Endodermal cell (in vitro differentiated cells): Measurements from ENCODE around the gene SLC30A1. TPM values are rescaled to one million over a fixed set of nuclear protein-coding genes. Genes with fewer than 3 reads are reported as not detected.

Experiments
- DNase-seq: peaks from one replicate; pipeline ENCODE4 v3.0.0-alpha.2; 2017
- H3K27ac ChIP-seq: 2 replicates; pipeline ENCODE4 v1.5.1; 2013; ENCODE audit warnings: mild to moderate bottlenecking, low read depth, low read length, moderate library complexity
- H3K27me3 ChIP-seq: 2 replicates; pipeline ENCODE4 v1.6.1; 2013; ENCODE audit warnings: mild to moderate bottlenecking, low read length, moderate library complexity; ENCODE audit not compliant: insufficient read depth, control insufficient read depth, poor library complexity, severe bottlenecking
- H3K36me3 ChIP-seq: 2 replicates; pipeline ENCODE4 v1.7.0; 2013; ENCODE audit warnings: mild to moderate bottlenecking, low read length, moderate library complexity; ENCODE audit not compliant: control insufficient read depth, insufficient read depth
- H3K4me1 ChIP-seq: one replicate; pipeline ENCODE4 v1.7.0; 2013; ENCODE audit warnings: low read length; ENCODE audit not compliant: control insufficient read depth, insufficient read depth
- H3K4me3 ChIP-seq: 2 replicates; pipeline ENCODE4 v1.5.1; 2013; ENCODE audit warnings: mild to moderate bottlenecking, low read length, moderate library complexity
- H3K9ac ChIP-seq: 2 replicates; pipeline ENCODE4 v1.6.1; 2013; ENCODE audit warnings: mild to moderate bottlenecking, low read length, moderate library complexity; ENCODE audit not compliant: poor library complexity, severe bottlenecking; ENCODE audit errors: extremely low read depth
- H3K9me3 ChIP-seq: 2 replicates; pipeline ENCODE4 v1.6.1; 2013; ENCODE audit warnings: mild to moderate bottlenecking, low read length, moderate library complexity; ENCODE audit not compliant: control insufficient read depth
- H3K27ac Mint-ChIP-seq: 2 replicates; pipeline ENCODE4 v1.8.0; 2020; ENCODE audit warnings: mixed read lengths
- H3K27me3 Mint-ChIP-seq: 2 replicates; pipeline ENCODE4 v1.8.0; 2021; ENCODE audit warnings: mild to moderate bottlenecking, mixed read lengths; ENCODE audit not compliant: insufficient read depth
- H3K36me3 Mint-ChIP-seq: 2 replicates; pipeline ENCODE4 v1.8.0; 2020; ENCODE audit warnings: low read depth, mixed read lengths
- H3K4me1 Mint-ChIP-seq: 2 replicates; pipeline ENCODE4 v1.8.0; 2020; ENCODE audit warnings: mixed read lengths
- H3K4me3 Mint-ChIP-seq: 2 replicates; pipeline ENCODE4 v1.8.0; 2020; ENCODE audit warnings: mild to moderate bottlenecking, moderate library complexity, mixed read lengths
- H3K9me3 Mint-ChIP-seq: 2 replicates; pipeline ENCODE4 v1.8.0; 2020; ENCODE audit warnings: mild to moderate bottlenecking, mixed read lengths
- CTCF ChIP-seq: fragments of 200-600 bp; sonication (generic); conservative IDR thresholded peaks from 2 replicates; pipeline ENCODE4 v1.5.0; 2021; ENCODE audit warnings: antibody characterized with exemption, mild to moderate bottlenecking
- WGBS, 2 experiments: methylation state at CpG; one replicate each; pipeline versions ENCODE4 v1.1.5 to v1.1.7; 2013; ENCODE audit warnings: missing lambda C conversion rate in 2 of 2, mixed read lengths in 1 of 2; ENCODE audit not compliant: insufficient coverage in 1 of 2, insufficient read length in 1 of 2; 5-methylcytosine and 5-hydroxymethylcytosine counted together
- total RNA-seq, 2 donors: library from RNA; stranded (reverse); fragmentation: NEBNext Ultra II Directional in 1 of 2; extraction: Animal tissue kit (Norgen Biotek cat#: 25700) in 1 of 2; gene quantifications; 2 replicates in 1 of 2; 3 replicates in 1 of 2; pipeline ENCODE4 v1.2.1, GENCODE V29; 2021

Gene SLC30A1
- total RNA-seq, 2 donors from 2014 or later, result 9.0 to 14.0 TPM

GRCh38 chr1:211527006-211527405 lies 52.0 kb downstream of the SLC30A1 start:
- H3K27me3 Mint-ChIP-seq, result peaks cover 47% of the 10 kb centered on the region
- H3K27ac Mint-ChIP-seq, result no peak overlapping the region
- no peak overlapping the region for H3K27ac ChIP-seq

GRCh38 chr1:211526101-211526500 lies 52.9 kb downstream of the SLC30A1 start:
- Histone ChIP-seq H3K27ac (no peak overlapping the region), H3K9ac (no peak overlapping the region), H3K4me1 (peaks cover 17% of the 10 kb centered on the region), H3K9me3 (no peaks in the 10 kb centered on the region), H3K27me3 (peaks cover 48% of the 10 kb centered on the region), H3K4me3 (no peak overlapping the region), H3K36me3 (no peaks in the 10 kb centered on the region)
- no peaks in the 10 kb centered on the region for H3K9me3 Mint-ChIP-seq
- WGBS, 2 experiments, result 86 to 91% methylated on average over 1 of the region's 1 CpG
- TF ChIP-seq CTCF, result no peak
- H3K27me3 Mint-ChIP-seq, result peaks cover 52% of the 10 kb centered on the region
- H3K36me3 Mint-ChIP-seq, result no peaks in the 10 kb centered on the region
- H3K4me1 Mint-ChIP-seq, result peaks cover 54% of the 10 kb centered on the region
- DNase-seq, result no peak
- H3K4me3 Mint-ChIP-seq, result no peak overlapping the region
- no peak overlapping the region for H3K27ac Mint-ChIP-seq

More at GRCh38 chr1:211527006-211527405, 52.0 kb downstream of the SLC30A1 start:
- TF ChIP-seq CTCF, result no peak
- no peak overlapping the region for H3K4me3 ChIP-seq
- no peaks in the 10 kb centered on the region for H3K9me3 ChIP-seq
- Mint-ChIP-seq H3K4me1 (peaks cover 62% of the 10 kb centered on the region), H3K4me3 (no peak overlapping the region), H3K36me3 (no peaks in the 10 kb centered on the region), H3K9me3 (no peaks in the 10 kb centered on the region)
- H3K4me1 ChIP-seq, result peaks cover 17% of the 10 kb centered on the region
- WGBS, 2 experiments, result 87 to 90% methylated on average over 2 to 3 of the region's 3 CpGs
- peaks cover 45% of the 10 kb centered on the region for H3K27me3 ChIP-seq
- H3K36me3 ChIP-seq, result no peaks in the 10 kb centered on the region
- H3K9ac ChIP-seq, result no peak overlapping the region
- DNase-seq, result no peak

GRCh38 chr1:211525101-211525676 lies 53.8 kb downstream of the SLC30A1 start:
- Histone ChIP-seq H3K9ac (no peak overlapping the region), H3K9me3 (no peaks in the 10 kb centered on the region), H3K27me3 (peaks cover 47% of the 10 kb centered on the region), H3K27ac (no peak overlapping the region), H3K4me1 (peaks cover 13% of the 10 kb centered on the region), H3K4me3 (no peak overlapping the region), H3K36me3 (no peaks in the 10 kb centered on the region)
- Mint-ChIP-seq H3K4me3 (no peak overlapping the region), H3K27ac (peak overlapping the region; percentile 79), H3K4me1 (peaks cover 45% of the 10 kb centered on the region), H3K36me3 (no peaks in the 10 kb centered on the region), H3K27me3 (peaks cover 51% of the 10 kb centered on the region), H3K9me3 (no peaks in the 10 kb centered on the region)
- 67 to 76% methylated on average over 4 to 9 of the region's 9 CpGs for WGBS, 2 experiments
- no peak for TF ChIP-seq CTCF
- DNase-seq, result no peak
